Measurements from ENCODE around the gene TBX18. TPM values are rescaled to one million over a fixed set of nuclear protein-coding genes. Genes with fewer than 3 reads are reported as not detected.

TBX18 gene
- total RNA-seq, 1 donor from 2014 or later = 46.1 TPM

- intact Hi-C loops (cut with DNase I) = no loop called here
- no peak for DNase-seq (ENCODE audit: low spot score)
- ATAC-seq = no peak
Measured at GRCh38 chr6:84648444-84648843, 116.0 kb downstream of the TBX18 start.

GRCh38 chr6:84645563-84646266 is 118.7 kb downstream of the TBX18 start:
- DNase-seq (ENCODE audit: low spot score) = no peak
- no peak for ATAC-seq
- intact Hi-C loops (cut with DNase I) = no loop called here

DNA sequence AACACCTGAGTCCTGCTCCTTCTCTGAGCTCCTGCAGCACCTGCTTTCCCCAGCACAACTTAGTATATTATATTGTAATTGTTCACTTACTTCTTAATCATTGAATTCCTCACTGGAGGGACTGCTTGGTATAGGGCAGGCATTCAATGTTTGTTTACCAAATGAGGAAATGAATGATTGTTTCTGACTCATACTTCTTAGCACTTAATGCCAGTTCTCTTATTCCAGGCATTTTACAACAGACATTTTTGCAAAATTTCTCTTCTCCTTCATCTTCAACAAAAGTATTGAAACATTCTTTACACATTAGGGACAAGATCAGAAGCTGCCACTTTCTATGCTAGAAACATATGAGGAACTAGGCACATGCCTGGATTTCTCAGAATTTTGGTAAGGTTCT is 119.4 kb downstream of the TBX18 start:
- intact Hi-C loops (cut with DNase I) = no loop called here
- no peak for DNase-seq (ENCODE audit: low spot score)
- ATAC-seq = no peak

DNA sequence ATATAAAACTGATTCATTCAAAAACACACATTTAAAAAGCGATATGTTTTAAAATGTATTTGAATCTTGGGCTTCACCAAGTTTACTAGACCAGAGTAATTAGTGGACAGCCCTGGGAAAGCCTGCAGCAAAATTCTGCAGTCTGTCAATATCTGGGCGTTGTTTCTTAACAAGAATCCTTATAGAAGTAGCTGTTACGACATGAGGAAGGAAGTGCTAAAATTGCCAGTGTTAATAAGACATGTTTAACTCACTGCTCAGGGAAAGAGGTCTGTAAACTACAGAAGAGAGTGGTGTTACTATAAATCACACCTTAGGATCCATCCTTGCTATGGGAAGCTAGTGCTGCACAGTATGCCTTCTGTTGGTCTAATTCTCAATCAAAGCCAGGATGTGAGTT is 120.6 kb downstream of the TBX18 start:
- DNase-seq (ENCODE audit: low spot score) = no peak
- ATAC-seq = no peak
- intact Hi-C loops (cut with DNase I) = no loop called here

GRCh38 chr6:84641076-84641475 is 123.3 kb downstream of the TBX18 start:
- no peak for DNase-seq (ENCODE audit: low spot score)
- intact Hi-C loops (cut with DNase I) = no loop called here
- ATAC-seq = no peak

GRCh38 chr6:84639396-84639795 is 125.0 kb downstream of the TBX18 start:
- intact Hi-C loops (cut with DNase I) = no loop called here
- ATAC-seq = no peak
- DNase-seq (ENCODE audit: low spot score) = no peak

DNA sequence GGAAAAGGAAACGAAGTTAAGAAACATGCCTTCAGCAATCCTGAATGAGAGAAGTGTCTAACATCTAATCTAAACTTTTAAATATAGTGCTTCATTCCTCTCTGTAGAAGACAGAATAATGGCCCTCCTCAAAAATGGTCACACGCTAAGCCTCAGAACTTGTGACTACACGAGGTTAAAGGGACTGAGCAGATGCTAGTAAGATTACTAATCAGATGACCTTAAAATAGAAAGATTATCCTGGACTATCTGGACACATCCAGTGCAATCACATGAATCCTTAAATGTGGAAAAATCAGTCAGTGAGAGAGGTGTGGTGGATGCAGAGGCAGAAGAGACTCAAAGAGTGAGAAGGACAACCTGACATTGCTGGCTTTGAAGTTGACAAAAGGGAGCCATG is 126.1 kb downstream of the TBX18 start:
- ATAC-seq = no peak

More for the DNA sequence above, 126.1 kb downstream of the TBX18 start:
- intact Hi-C loops (cut with DNase I) = no loop called here
- no peak for DNase-seq (ENCODE audit: low spot score)

Measured in sciatic nerve (tissue), 2 donors.